ENCODE measurements around the gene ITIH5.

- TF ChIP-seq EZH2 (conservative IDR thresholded peaks at IDR 0.05; ENCODE audit: low read depth, low read length) (no peak), TIGD3 (CRISPR knock-in tag; IDR thresholded peaks at IDR 0.05; ENCODE audit: borderline replicate concordance) (no peak), MAZ (IDR thresholded peaks at IDR 0.05; ENCODE audit: borderline replicate concordance, low read depth, low read length) (no peak), MAZ (CRISPR knock-in tag; IDR thresholded peaks at IDR 0.05; ENCODE audit: low read depth) (no peak), ZNF17 (CRISPR knock-in tag; IDR thresholded peaks at IDR 0.05) (no peak), POLR2A (IDR thresholded peaks at IDR 0.05; ENCODE audit: insufficient read depth in 1 of 2, low read depth in 2 of 2, low read length in 2 of 2) (no peak), ADNP (CRISPR knock-in tag; IDR thresholded peaks at IDR 0.05) (no peak), GABPA (IDR thresholded peaks at IDR 0.05; ENCODE audit: low read depth, low read length) (no peak), GABPA (CRISPR knock-in tag; IDR thresholded peaks at IDR 0.05; ENCODE audit: low read depth) (no peak), POLR2AphosphoS5 (IDR thresholded peaks at IDR 0.05; ENCODE audit: low read depth, low read length) (no peak), POLR2G (IDR thresholded peaks at IDR 0.05; ENCODE audit: low read depth, low read length) (no peak), ZNF704 (CRISPR knock-in tag; IDR thresholded peaks at IDR 0.05; ENCODE audit: borderline replicate concordance) (no peak), ZNF274 (CRISPR knock-in tag; IDR thresholded peaks at IDR 0.05) (no peak), BRF2 (CRISPR knock-in tag; IDR thresholded peaks at IDR 0.05) (no peak)
- TF ChIP-seq, protein P1, sequence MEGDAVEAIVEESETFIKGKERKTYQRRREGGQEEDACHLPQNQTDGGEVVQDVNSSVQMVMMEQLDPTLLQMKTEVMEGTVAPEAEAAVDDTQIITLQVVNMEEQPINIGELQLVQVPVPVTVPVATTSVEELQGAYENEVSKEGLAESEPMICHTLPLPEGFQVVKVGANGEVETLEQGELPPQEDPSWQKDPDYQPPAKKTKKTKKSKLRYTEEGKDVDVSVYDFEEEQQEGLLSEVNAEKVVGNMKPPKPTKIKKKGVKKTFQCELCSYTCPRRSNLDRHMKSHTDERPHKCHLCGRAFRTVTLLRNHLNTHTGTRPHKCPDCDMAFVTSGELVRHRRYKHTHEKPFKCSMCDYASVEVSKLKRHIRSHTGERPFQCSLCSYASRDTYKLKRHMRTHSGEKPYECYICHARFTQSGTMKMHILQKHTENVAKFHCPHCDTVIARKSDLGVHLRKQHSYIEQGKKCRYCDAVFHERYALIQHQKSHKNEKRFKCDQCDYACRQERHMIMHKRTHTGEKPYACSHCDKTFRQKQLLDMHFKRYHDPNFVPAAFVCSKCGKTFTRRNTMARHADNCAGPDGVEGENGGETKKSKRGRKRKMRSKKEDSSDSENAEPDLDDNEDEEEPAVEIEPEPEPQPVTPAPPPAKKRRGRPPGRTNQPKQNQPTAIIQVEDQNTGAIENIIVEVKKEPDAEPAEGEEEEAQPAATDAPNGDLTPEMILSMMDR (CRISPR knock-in tag; IDR thresholded peaks at IDR 0.05): no peak
These were observed 4.2 kb downstream of the ITIH5 start for GRCh38 chr10:7662522-7662921.
